ENCODE results near the gene TTC28. TPM values are rescaled to one million over a fixed set of nuclear protein-coding genes. Genes with fewer than 3 reads are reported as not detected.
"Not testable (repeated sequence)": the region's sequence is repeated elsewhere in the genome, so short reads cannot be mapped to it uniquely, and the experiment has no call there.

TTC28 gene
- total RNA-seq, 1 experiment from 2014 or later: not detected

GRCh38 chr22:28366856-28367255 is 312.8 kb downstream of the TTC28 start:
- POLR2A ChIA-PET: no interaction called here
- TF ChIP-seq, protein P1, sequence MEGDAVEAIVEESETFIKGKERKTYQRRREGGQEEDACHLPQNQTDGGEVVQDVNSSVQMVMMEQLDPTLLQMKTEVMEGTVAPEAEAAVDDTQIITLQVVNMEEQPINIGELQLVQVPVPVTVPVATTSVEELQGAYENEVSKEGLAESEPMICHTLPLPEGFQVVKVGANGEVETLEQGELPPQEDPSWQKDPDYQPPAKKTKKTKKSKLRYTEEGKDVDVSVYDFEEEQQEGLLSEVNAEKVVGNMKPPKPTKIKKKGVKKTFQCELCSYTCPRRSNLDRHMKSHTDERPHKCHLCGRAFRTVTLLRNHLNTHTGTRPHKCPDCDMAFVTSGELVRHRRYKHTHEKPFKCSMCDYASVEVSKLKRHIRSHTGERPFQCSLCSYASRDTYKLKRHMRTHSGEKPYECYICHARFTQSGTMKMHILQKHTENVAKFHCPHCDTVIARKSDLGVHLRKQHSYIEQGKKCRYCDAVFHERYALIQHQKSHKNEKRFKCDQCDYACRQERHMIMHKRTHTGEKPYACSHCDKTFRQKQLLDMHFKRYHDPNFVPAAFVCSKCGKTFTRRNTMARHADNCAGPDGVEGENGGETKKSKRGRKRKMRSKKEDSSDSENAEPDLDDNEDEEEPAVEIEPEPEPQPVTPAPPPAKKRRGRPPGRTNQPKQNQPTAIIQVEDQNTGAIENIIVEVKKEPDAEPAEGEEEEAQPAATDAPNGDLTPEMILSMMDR (IDR thresholded peaks at IDR 0.05; ENCODE audit: unreplicated experiment): no peak
- CTCF ChIA-PET: no interaction called here
- intact Hi-C loops (cut with micrococcal nuclease): no loop called here
- no peak for DNase-seq (ENCODE audit: unreplicated experiment)
- no TSS peak for BruUV-seq (replicated peaks)
- Mint-ChIP-seq H3K27ac (ENCODE audit: low read depth, unreplicated experiment) (no peak overlapping the region), H3K4me1 (ENCODE audit: insufficient read depth, unreplicated experiment) (no peaks in the 10 kb centered on the region), H3K4me3 (ENCODE audit: unreplicated experiment) (no peak overlapping the region), H3K36me3 (ENCODE audit: insufficient read depth, unreplicated experiment) (no peaks in the 10 kb centered on the region), H3K9me3 (ENCODE audit: unreplicated experiment) (no peaks in the 10 kb centered on the region), H3K27me3 (ENCODE audit: insufficient read depth, unreplicated experiment) (peaks cover 55% of the 10 kb centered on the region)

DNA sequence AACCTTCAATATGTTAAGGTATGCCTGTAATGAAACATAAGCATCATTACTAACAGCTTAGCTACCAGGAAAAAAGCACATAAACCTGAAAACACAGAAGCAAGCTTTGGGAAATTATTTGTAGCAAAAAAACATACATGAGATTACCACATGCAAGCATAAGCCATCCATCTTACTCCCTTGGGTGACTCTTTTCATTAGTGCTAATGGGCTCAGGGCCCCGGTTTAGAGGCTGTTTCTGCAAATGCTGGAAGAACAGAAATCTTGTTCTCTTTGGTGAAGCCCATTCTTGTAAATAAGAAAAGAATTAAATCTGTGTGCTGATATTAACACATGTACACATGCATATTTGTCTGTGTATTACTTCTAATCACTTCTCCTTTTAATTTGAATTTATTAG is 314.3 kb downstream of the TTC28 start:
- no peak overlapping the region for H3K4me3 Mint-ChIP-seq (ENCODE audit: unreplicated experiment)
- H3K27ac Mint-ChIP-seq (ENCODE audit: low read depth, unreplicated experiment): no peak overlapping the region
- TF ChIP-seq, protein P1 (IDR thresholded peaks at IDR 0.05; ENCODE audit: unreplicated experiment): no peak
- BruUV-seq (replicated peaks): no TSS peak
- POLR2A ChIA-PET: no interaction called here
- CTCF ChIA-PET: no interaction called here
- H3K9me3 Mint-ChIP-seq (ENCODE audit: unreplicated experiment): no peaks in the 10 kb centered on the region
- H3K27me3 Mint-ChIP-seq (ENCODE audit: insufficient read depth, unreplicated experiment): peaks cover 47% of the 10 kb centered on the region
- H3K36me3 Mint-ChIP-seq (ENCODE audit: insufficient read depth, unreplicated experiment): no peaks in the 10 kb centered on the region
- DNase-seq (ENCODE audit: unreplicated experiment): no peak
- no peaks in the 10 kb centered on the region for H3K4me1 Mint-ChIP-seq (ENCODE audit: insufficient read depth, unreplicated experiment)
- intact Hi-C loops (cut with micrococcal nuclease): no loop called here

DNA sequence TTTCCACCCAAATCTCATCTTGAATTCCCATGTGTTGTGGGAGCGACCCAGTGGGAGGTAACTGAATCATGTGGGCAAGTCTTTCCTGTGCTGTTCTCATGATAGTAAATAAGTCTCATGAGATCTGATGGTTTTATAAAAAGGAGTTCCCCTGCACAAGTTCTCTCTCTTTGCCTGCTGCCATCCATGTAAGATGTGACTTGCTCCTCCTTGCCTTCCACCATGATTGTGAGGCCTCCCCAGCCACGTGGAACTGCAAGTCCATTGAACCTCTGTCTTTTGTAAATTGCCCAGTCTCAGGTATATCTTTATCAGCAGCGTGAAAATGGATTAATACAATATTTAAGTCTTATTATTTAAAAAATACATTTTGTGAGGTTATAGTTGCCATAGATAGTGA is 315.5 kb downstream of the TTC28 start:
- H3K36me3 Mint-ChIP-seq (ENCODE audit: insufficient read depth, unreplicated experiment); H3K4me3 Mint-ChIP-seq (ENCODE audit: unreplicated experiment); H3K4me1 Mint-ChIP-seq (ENCODE audit: insufficient read depth, unreplicated experiment); H3K27ac Mint-ChIP-seq (ENCODE audit: low read depth, unreplicated experiment); DNase-seq (ENCODE audit: unreplicated experiment); H3K9me3 Mint-ChIP-seq (ENCODE audit: unreplicated experiment); POLR2A ChIA-PET; intact Hi-C loops (cut with micrococcal nuclease); BruUV-seq (replicated peaks); CTCF ChIA-PET: not testable (repeated sequence)
- H3K27me3 Mint-ChIP-seq (ENCODE audit: insufficient read depth, unreplicated experiment): peaks cover 44% of the 10 kb centered on the region

DNA sequence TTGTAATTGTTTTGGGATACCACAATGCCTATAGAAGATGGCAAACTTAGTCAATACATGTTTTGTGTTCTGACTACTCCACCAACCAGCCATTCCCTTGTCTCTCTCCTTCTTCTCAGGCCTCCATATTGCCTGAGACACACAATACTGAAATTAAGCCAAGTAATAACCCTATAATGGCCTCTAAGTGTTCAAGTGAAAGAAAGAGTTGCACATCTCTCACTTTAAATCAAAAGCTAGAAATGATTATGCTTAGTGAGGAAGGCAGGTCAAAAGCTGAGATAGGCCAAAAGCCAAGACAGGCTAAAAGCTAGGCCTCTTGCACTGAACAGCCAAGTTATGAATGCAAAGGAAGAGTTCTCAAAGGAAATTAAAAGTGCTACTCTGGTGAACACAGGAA is 318.7 kb downstream of the TTC28 start:
- ChIA-PET CTCF (no interaction called here), POLR2A (no interaction called here)
- intact Hi-C loops (cut with micrococcal nuclease): no loop called here
- no peak overlapping the region for H3K4me3 Mint-ChIP-seq (ENCODE audit: unreplicated experiment)
- no peak for DNase-seq (ENCODE audit: unreplicated experiment)
- TF ChIP-seq, protein P1 (IDR thresholded peaks at IDR 0.05; ENCODE audit: unreplicated experiment): no peak
- H3K27me3 Mint-ChIP-seq (ENCODE audit: insufficient read depth, unreplicated experiment): peaks cover 33% of the 10 kb centered on the region
- H3K27ac Mint-ChIP-seq (ENCODE audit: low read depth, unreplicated experiment): no peak overlapping the region
- H3K9me3 Mint-ChIP-seq (ENCODE audit: unreplicated experiment): no peaks in the 10 kb centered on the region
- H3K4me1 Mint-ChIP-seq (ENCODE audit: insufficient read depth, unreplicated experiment): no peaks in the 10 kb centered on the region
- no peaks in the 10 kb centered on the region for H3K36me3 Mint-ChIP-seq (ENCODE audit: insufficient read depth, unreplicated experiment)
- BruUV-seq (replicated peaks): no TSS peak

GRCh38 chr22:28358312-28358711 is 321.3 kb downstream of the TTC28 start:
- Mint-ChIP-seq H3K4me1 (ENCODE audit: insufficient read depth, unreplicated experiment) (no peaks in the 10 kb centered on the region), H3K9me3 (ENCODE audit: unreplicated experiment) (no peaks in the 10 kb centered on the region), H3K27me3 (ENCODE audit: insufficient read depth, unreplicated experiment) (peaks cover 44% of the 10 kb centered on the region), H3K27ac (ENCODE audit: low read depth, unreplicated experiment) (no peak overlapping the region), H3K36me3 (ENCODE audit: insufficient read depth, unreplicated experiment) (no peaks in the 10 kb centered on the region), H3K4me3 (ENCODE audit: unreplicated experiment) (no peak overlapping the region)
- ChIA-PET CTCF (no interaction called here), POLR2A (no interaction called here)
- BruUV-seq (replicated peaks): no TSS peak
- intact Hi-C loops (cut with micrococcal nuclease): no loop called here
- TF ChIP-seq, protein P1 (IDR thresholded peaks at IDR 0.05; ENCODE audit: unreplicated experiment): no peak
- no peak for DNase-seq (ENCODE audit: unreplicated experiment)
